Measurements from ENCODE around the gene ISG15.

- TF ChIP-seq CTCF (conservative IDR thresholded peaks at IDR 0.05; ENCODE audit: low read depth, low read length): peak; percentile 25; the same call in 1 of the 2 replicates
- no peak for TF ChIP-seq EZH2 (IDR thresholded peaks at IDR 0.05; ENCODE audit: low read length, unreplicated experiment)
- no peak for TF ChIP-seq EZH2phosphoT487 (IDR thresholded peaks at IDR 0.05; ENCODE audit: borderline replicate concordance, low read length)
Observed at GRCh38 chr1:1013922-1014648, 788 bp downstream of the ISG15 start.

All from PC-3 (cell line).